HCT116 (cell line): ENCODE measurements around the gene ZSCAN1. TPM values are rescaled to one million over a fixed set of nuclear protein-coding genes. Genes with fewer than 3 reads are reported as not detected.

Source experiments
- ATAC-seq: fragments of 200-7000 bp; cut with Tn5 transposase; 2 replicates; pipeline ENCODE4 v1.9.1; 2020; ENCODE audit warnings: mild to moderate bottlenecking, moderate library complexity
- BruUV-seq: library from RNA; stranded (reverse); fragments of 400-500 nt; replicated peaks from 2 replicates; lab custom pipeline; 2021; lab: Mats Ljungman, UMichigan
- CTCF ChIA-PET: fragments of 300-600 bp; sonication (Branson Sonifier 250); formaldehyde crosslinking; loops from one replicate; lab custom pipeline; 2021; ENCODE audit warnings: antibody characterized with exemption; lab: Charles Lee
- POLR2A ChIA-PET: fragments of 300-600, 350-600 bp; sonication (Branson Sonifier 250); formaldehyde crosslinking; loops from one replicate; lab custom pipeline; 2021; ENCODE audit warnings: antibody characterized with exemption; lab: Charles Lee
- RAD21 ChIA-PET, 2 experiments: fragments of 300-600 bp; sonication (Branson Sonifier 250); formaldehyde crosslinking; loops; one replicate each; lab custom pipeline; 2023; ENCODE audit warnings: low total read pairs in 2 of 2; ENCODE audit not compliant: uncharacterized antibody in 2 of 2, unreplicated experiment in 2 of 2, low non-redundant PET in 1 of 2; lab: Charles Lee
- DNase-seq: peaks from one replicate; pipeline ENCODE4 v3.0.0-alpha.2; 2010; ENCODE audit warnings: low read depth, low spot score
- H2AFZ ChIP-seq: fragments of 200-600 bp; shearing (Covaris generic), sonication (generic); 2 replicates; pipeline ENCODE4 v1.6.1; 2017; ENCODE audit warnings: low read depth, mixed run types, mixed read lengths, antibody characterized with exemption, low read length; ENCODE audit not compliant: poor library complexity, severe bottlenecking
- H3K27ac ChIP-seq: 2 replicates; pipeline ENCODE4 v1.5.1; 2012; ENCODE audit warnings: low read depth, low read length
- H3K27me3 ChIP-seq: fragments of 200-600 bp; sonication (generic); 2 replicates; pipeline ENCODE4 v1.6.1; 2016; ENCODE audit warnings: mixed run types, low read length, mixed read lengths; ENCODE audit not compliant: insufficient read depth
- H3K36me3 ChIP-seq, 2 experiments: fragments of 200-500 bp in 1 of 2; fragments of 200-600 bp in 1 of 2; sonication (Bioruptor generic) in 1 of 2; sonication (generic) in 1 of 2; 2 replicates each; pipeline versions ENCODE4 v1.5.1 to v1.6.1; 2014 to 2016; ENCODE audit warnings: low read length in 2 of 2, inconsistent platforms in 1 of 2, mixed read lengths in 1 of 2, mixed run types in 1 of 2; ENCODE audit not compliant: insufficient read depth in 2 of 2, control insufficient read depth in 1 of 2
- H3K4me1 ChIP-seq, 2 experiments: fragments of 200-600 bp in 1 of 2; sonication (generic) in 1 of 2; 2 replicates each; pipeline versions ENCODE4 v1.5.1 to v1.6.1; 2012 to 2017; ENCODE audit warnings: low read length in 2 of 2, inconsistent platforms in 1 of 2, mild to moderate bottlenecking in 1 of 2, mixed read lengths in 1 of 2, mixed run types in 1 of 2, moderate library complexity in 1 of 2; ENCODE audit not compliant: insufficient read depth in 2 of 2, control insufficient read depth in 1 of 2
- H3K4me2 ChIP-seq: fragments of 200-600 bp; sonication (generic); 2 replicates; pipeline ENCODE4 v1.6.1; 2017; ENCODE audit warnings: mixed run types, low read length, mixed read lengths
- H3K4me3 ChIP-seq, 2 experiments: fragments of 200-600 bp in 1 of 2; sonication (generic) in 1 of 2; replicated peaks in 1 of 2; 2 replicates each; pipeline ENCODE4 v1.5.1; 2011 to 2016; ENCODE audit warnings: low read length in 2 of 2, control low read depth in 1 of 2, low read depth in 1 of 2, mild to moderate bottlenecking in 1 of 2, mixed read lengths in 1 of 2, mixed run types in 1 of 2
- H3K79me2 ChIP-seq: fragments of 200-600 bp; sonication (generic); 2 replicates; pipeline ENCODE4 v1.6.1; 2017; ENCODE audit warnings: mild to moderate bottlenecking, mixed run types, low read length, moderate library complexity, mixed read lengths; ENCODE audit not compliant: insufficient read depth
- H3K9ac ChIP-seq: fragments of 200-600 bp; sonication (generic); 2 replicates; pipeline ENCODE4 v1.6.1; 2016; ENCODE audit warnings: low read length, mixed read lengths
- H3K9me2 ChIP-seq: fragments of 200-600 bp; sonication (generic), shearing (Covaris generic); 2 replicates; pipeline ENCODE4 v1.6.1; 2017; ENCODE audit warnings: mixed run types, mild to moderate bottlenecking, moderate library complexity; ENCODE audit not compliant: insufficient read depth
- H3K9me3 ChIP-seq, 2 experiments: fragments of 200-500 bp in 1 of 2; fragments of 200-600 bp in 1 of 2; sonication (Bioruptor generic) in 1 of 2; sonication (generic) in 1 of 2; 2 replicates each; pipeline ENCODE4 v1.6.1; 2014 to 2017; ENCODE audit warnings: low read length in 2 of 2, mixed read lengths in 2 of 2, inconsistent platforms in 1 of 2, low read depth in 1 of 2, mild to moderate bottlenecking in 1 of 2, mixed run types in 1 of 2, moderate library complexity in 1 of 2; ENCODE audit not compliant: control insufficient read depth in 1 of 2, insufficient read depth in 1 of 2
- H4K20me1 ChIP-seq: fragments of 200-600 bp; sonication (generic), shearing (Covaris generic); 2 replicates; pipeline ENCODE4 v1.6.1; 2017; ENCODE audit warnings: mixed run types, mild to moderate bottlenecking, moderate library complexity; ENCODE audit not compliant: insufficient read depth
- ATF3 ChIP-seq: IDR thresholded peaks from 2 replicates; pipeline ENCODE4 v1.6.1; 2012
- CBX3 ChIP-seq: IDR thresholded peaks from 2 replicates; pipeline ENCODE4 v1.6.1; 2012; ENCODE audit warnings: low read depth
- CEBPB ChIP-seq: IDR thresholded peaks from 2 replicates; pipeline ENCODE4 v1.6.1; 2012; ENCODE audit warnings: low read depth
- EGR1 ChIP-seq: IDR thresholded peaks from 2 replicates; pipeline ENCODE4 v1.6.1; 2012; ENCODE audit warnings: low read depth
- EZH2 ChIP-seq: fragments of 200-600 bp; sonication (generic); IDR thresholded peaks from 2 replicates; pipeline ENCODE4 v1.6.1; 2017; ENCODE audit warnings: antibody characterized with exemption, mixed run types
- FOSL1 ChIP-seq: IDR thresholded peaks from 2 replicates; pipeline ENCODE4 v1.6.1; 2012; ENCODE audit warnings: low read depth
- JUND ChIP-seq: IDR thresholded peaks from 2 replicates; pipeline ENCODE4 v1.6.1; 2012
- MAX ChIP-seq: IDR thresholded peaks from 2 replicates; pipeline ENCODE4 v1.6.1; 2012
- POLR2A ChIP-seq: IDR thresholded peaks from 2 replicates; pipeline ENCODE4 v1.7.0; 2011; ENCODE audit warnings: borderline replicate concordance; ENCODE audit not compliant: insufficient read depth, insufficient read length; ENCODE audit errors: extremely low read depth
- POLR2AphosphoS5 ChIP-seq: IDR thresholded peaks from 2 replicates; pipeline ENCODE4 v1.6.1; 2011; ENCODE audit warnings: mild to moderate bottlenecking, low read depth, low read length, moderate library complexity
- REST ChIP-seq: IDR thresholded peaks from 2 replicates; pipeline ENCODE4 v1.6.1; 2012; ENCODE audit warnings: low read depth
- SIN3A ChIP-seq: IDR thresholded peaks from 2 replicates; pipeline ENCODE4 v1.6.1; 2012; ENCODE audit warnings: low read depth
- SP1 ChIP-seq: IDR thresholded peaks from 2 replicates; pipeline ENCODE4 v1.6.1; 2012; ENCODE audit warnings: low read depth
- SRF ChIP-seq: IDR thresholded peaks from 2 replicates; pipeline ENCODE4 v1.6.1; 2012; ENCODE audit warnings: low read depth
- TCF7L2 ChIP-seq: IDR thresholded peaks from 2 replicates; pipeline ENCODE4 v1.7.0; 2011; ENCODE audit warnings: borderline replicate concordance, inconsistent platforms; ENCODE audit not compliant: insufficient read depth, insufficient read length; ENCODE audit errors: extremely low read depth
- YY1 ChIP-seq: IDR thresholded peaks from 2 replicates; pipeline ENCODE4 v1.6.1; 2011; ENCODE audit warnings: low read length, low read depth, moderate library complexity, mild to moderate bottlenecking; ENCODE audit not compliant: insufficient replicate concordance; ENCODE audit errors: extremely low read depth
- ZBTB33 ChIP-seq: IDR thresholded peaks from 2 replicates; pipeline ENCODE4 v1.6.1; 2011; ENCODE audit warnings: mild to moderate bottlenecking, low read length, moderate library complexity; ENCODE audit not compliant: insufficient replicate concordance; ENCODE audit errors: extremely low read depth
- intact Hi-C: fragments of 100-400 bp; cut with micrococcal nuclease; formaldehyde crosslinking; loops from 2 replicates; pipeline ENCODE4 v1.10.0; 2022
- total RNA-seq: library from RNA; stranded (reverse); gene quantifications from one replicate; pipeline ENCODE4 v1.2.1, GENCODE V29; 2021; ENCODE audit not compliant: unreplicated experiment

Gene ZSCAN1
- total RNA-seq, 1 experiment from 2014 or later: not detected

- TF ChIP-seq SRF (no peak), TCF7L2 (no peak)
Observed at GRCh38 chr19:58040751-58041525, 7.1 kb downstream of the ZSCAN1 start (continued).

- H2AFZ ChIP-seq: no peak overlapping the region
- no peak overlapping the region for H3K27ac ChIP-seq
- ChIA-PET RAD21 (no interaction called here), CTCF (no interaction called here), POLR2A (no interaction called here)
- no peak overlapping the region for H3K9ac ChIP-seq
- no peak for DNase-seq
- BruUV-seq: no TSS peak
- no peaks in the 10 kb centered on the region for H3K79me2 ChIP-seq
- no peaks in the 10 kb centered on the region for H4K20me1 ChIP-seq
- ATAC-seq: no peak
- no peaks in the 10 kb centered on the region for H3K9me2 ChIP-seq
- H3K4me3 ChIP-seq: no peak overlapping the region
- peaks cover 0 to 19% of the 10 kb centered on the region in 2 experiments; a peak in 2 of 4 replicates for H3K9me3 ChIP-seq
- no peaks in the 10 kb centered on the region for H3K36me3 ChIP-seq
- intact Hi-C loops: no loop called here
- H3K4me2 ChIP-seq: no peak overlapping the region
- H3K27me3 ChIP-seq: no peaks in the 10 kb centered on the region
- H3K4me1 ChIP-seq: no peaks in the 10 kb centered on the region
- TF ChIP-seq EZH2: no peak
- TF ChIP-seq EGR1: no peak
- TF ChIP-seq SRF: no peak
- TF ChIP-seq POLR2AphosphoS5: no peak
- TF ChIP-seq ZBTB33: no peak
- no peak for TF ChIP-seq YY1
- no peak for TF ChIP-seq TCF7L2
- TF ChIP-seq CEBPB: no peak
- no peak for TF ChIP-seq REST
- TF ChIP-seq CBX3: no peak
- TF ChIP-seq SIN3A: no peak
- TF ChIP-seq JUND: no peak
- no peak for TF ChIP-seq ATF3
- no peak for TF ChIP-seq SP1
- TF ChIP-seq FOSL1: no peak
- TF ChIP-seq MAX: no peak
- TF ChIP-seq POLR2A: no peak
Observed at GRCh38 chr19:58042495-58043340, 8.9 kb downstream of the ZSCAN1 start.
